Glutamatergic neuron (in vitro differentiated cells): ENCODE results near the gene MTMR10. TPM values are rescaled to one million over a fixed set of nuclear protein-coding genes. Genes with fewer than 3 reads are reported as not detected.

ENCODE experiments used
- DNase-seq: peaks from one replicate; pipeline ENCODE4 v3.0.0; 2022
- H3K27ac Mint-ChIP-seq: one replicate; pipeline ENCODE4 v1.8.0; 2020; ENCODE audit warnings: mild to moderate bottlenecking, mixed read lengths, inconsistent platforms; ENCODE audit not compliant: unreplicated experiment
- H3K27me3 Mint-ChIP-seq: one replicate; pipeline ENCODE4 v1.8.0; 2020; ENCODE audit warnings: mild to moderate bottlenecking, moderate library complexity, mixed read lengths, inconsistent platforms; ENCODE audit not compliant: unreplicated experiment
- H3K36me3 Mint-ChIP-seq: one replicate; pipeline ENCODE4 v1.8.0; 2020; ENCODE audit warnings: mild to moderate bottlenecking, mixed read lengths, inconsistent platforms; ENCODE audit not compliant: unreplicated experiment
- H3K4me1 Mint-ChIP-seq: one replicate; pipeline ENCODE4 v1.8.0; 2020; ENCODE audit warnings: mild to moderate bottlenecking, low read depth, mixed read lengths, inconsistent platforms; ENCODE audit not compliant: unreplicated experiment
- H3K4me3 Mint-ChIP-seq: one replicate; pipeline ENCODE4 v1.8.0; 2020; ENCODE audit warnings: mild to moderate bottlenecking, mixed read lengths, inconsistent platforms; ENCODE audit not compliant: unreplicated experiment
- H3K9me3 Mint-ChIP-seq: one replicate; pipeline ENCODE4 v1.8.0; 2020; ENCODE audit warnings: mild to moderate bottlenecking, moderate library complexity, mixed read lengths, inconsistent platforms; ENCODE audit not compliant: unreplicated experiment
- CTCF ChIP-seq: fragments of 200-600 bp; sonication (generic); IDR thresholded peaks from one replicate; pipeline ENCODE4 v1.5.0; 2021; ENCODE audit not compliant: partially characterized antibody, unreplicated experiment
- total RNA-seq: library from RNA; stranded (reverse); fragmentation: NEBNext Ultra II Directional; extraction: Animal tissue kit (Norgen Biotek cat#: 25700); gene quantifications from one replicate; pipeline ENCODE4 v1.2.1, GENCODE V29; 2021; ENCODE audit not compliant: unreplicated experiment

The MTMR10 gene
- total RNA-seq, 1 donor from 2014 or later, result 17.1 TPM

DNA sequence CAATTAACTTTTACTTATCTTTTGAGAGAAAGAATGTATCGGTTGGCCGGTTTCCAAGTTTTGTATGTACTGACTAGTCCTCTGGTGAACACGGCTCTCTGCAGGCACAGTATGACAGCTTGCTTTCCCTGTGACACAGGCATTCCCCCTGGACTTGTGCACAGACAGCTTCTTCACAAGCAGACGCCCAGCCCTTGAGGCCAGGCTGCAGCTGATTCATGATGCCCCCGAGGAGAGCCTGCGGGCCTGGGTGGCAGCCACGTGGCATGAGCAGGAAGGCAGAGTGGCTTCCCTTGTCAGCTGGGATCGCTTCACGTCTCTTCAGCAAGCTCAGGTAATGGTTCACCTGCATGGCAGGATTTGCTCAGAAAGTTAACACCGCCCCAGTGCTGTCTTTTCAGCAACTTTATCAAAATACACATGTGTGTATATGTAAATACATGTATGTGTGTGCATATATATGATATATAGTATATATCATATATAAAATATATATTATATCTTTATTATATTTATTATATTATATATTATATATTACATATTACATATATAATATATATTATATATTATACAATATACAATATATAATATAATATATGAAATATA lies 62.3 kb downstream of the MTMR10 start:
- Mint-ChIP-seq H3K4me1 (peaks cover 26% of the 10 kb centered on the region), H3K4me3 (peak overlapping the region; percentile 16), H3K36me3 (no peaks in the 10 kb centered on the region), H3K27ac (peak overlapping the region; percentile 91), H3K27me3 (peaks cover 8% of the 10 kb centered on the region), H3K9me3 (peaks cover 5% of the 10 kb centered on the region)
- TF ChIP-seq CTCF, result no peak
- peak; percentile 81 for DNase-seq

GRCh38 chr15:30928076-30928475 lies 63.4 kb downstream of the MTMR10 start:
- H3K27ac Mint-ChIP-seq, result peak overlapping the region; percentile 64
- H3K36me3 Mint-ChIP-seq, result no peaks in the 10 kb centered on the region
- peaks cover 34% of the 10 kb centered on the region for H3K4me1 Mint-ChIP-seq
- peaks cover 5% of the 10 kb centered on the region for H3K9me3 Mint-ChIP-seq
- DNase-seq, result no peak
- H3K4me3 Mint-ChIP-seq, result no peak overlapping the region
- peaks cover 10% of the 10 kb centered on the region for H3K27me3 Mint-ChIP-seq
- no peak for TF ChIP-seq CTCF

GRCh38 chr15:30927148-30927761 lies 64.2 kb downstream of the MTMR10 start:
- TF ChIP-seq CTCF, result no peak
- H3K9me3 Mint-ChIP-seq, result peaks cover 5% of the 10 kb centered on the region
- H3K4me3 Mint-ChIP-seq, result no peak overlapping the region
- H3K4me1 Mint-ChIP-seq, result peaks cover 42% of the 10 kb centered on the region
- no peak overlapping the region for H3K27ac Mint-ChIP-seq
- DNase-seq, result no peak
- no peaks in the 10 kb centered on the region for H3K36me3 Mint-ChIP-seq
- H3K27me3 Mint-ChIP-seq, result peaks cover 10% of the 10 kb centered on the region

DNA sequence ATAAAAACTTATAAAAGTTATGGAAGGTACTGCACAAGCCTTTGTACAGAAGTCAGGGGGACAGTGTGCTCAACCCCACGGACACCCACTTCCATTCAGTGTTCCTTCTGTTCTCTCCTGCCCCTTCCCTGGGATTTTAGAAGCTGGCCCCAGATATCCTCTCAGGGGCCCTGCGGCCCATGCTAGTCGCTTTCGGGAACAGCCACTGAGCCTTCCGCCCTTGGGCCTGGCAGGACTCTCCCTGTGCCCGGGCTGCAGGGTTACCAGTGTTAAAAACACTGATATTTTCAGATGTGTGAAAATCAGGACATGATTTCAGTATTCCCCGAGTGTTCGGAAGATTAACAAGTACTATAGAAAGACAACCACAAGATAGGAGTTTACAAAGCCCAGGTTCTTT lies 65.3 kb downstream of the MTMR10 start:
- peaks cover 5% of the 10 kb centered on the region for H3K9me3 Mint-ChIP-seq
- no peak for TF ChIP-seq CTCF
- H3K27ac Mint-ChIP-seq, result no peak overlapping the region
- no peak for DNase-seq
- peaks cover 10% of the 10 kb centered on the region for H3K27me3 Mint-ChIP-seq
- peaks cover 49% of the 10 kb centered on the region for H3K4me1 Mint-ChIP-seq
- H3K4me3 Mint-ChIP-seq, result no peak overlapping the region
- H3K36me3 Mint-ChIP-seq, result no peaks in the 10 kb centered on the region

DNA sequence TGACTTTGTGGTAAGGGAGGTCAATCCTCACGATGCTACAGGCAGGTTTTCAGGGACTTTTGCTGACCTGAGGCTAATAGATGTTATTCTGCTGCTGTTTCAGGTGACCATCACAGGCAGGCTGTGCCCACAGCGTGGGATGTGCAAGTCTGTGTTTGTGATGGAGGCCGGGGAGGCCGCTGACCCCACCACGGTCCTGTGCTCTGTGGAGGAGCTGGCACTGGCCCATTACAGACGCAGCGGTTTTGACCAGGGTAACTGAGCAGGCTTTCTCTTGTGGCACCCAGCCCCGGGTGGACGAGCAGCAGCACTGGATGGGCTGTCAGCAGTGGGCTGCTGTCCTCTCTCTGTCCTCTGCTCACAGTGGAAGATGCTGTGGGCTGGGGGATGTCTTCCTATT lies 65.7 kb downstream of the MTMR10 start:
- TF ChIP-seq CTCF, result no peak
- H3K27me3 Mint-ChIP-seq, result peaks cover 10% of the 10 kb centered on the region
- no peaks in the 10 kb centered on the region for H3K36me3 Mint-ChIP-seq
- peaks cover 49% of the 10 kb centered on the region for H3K4me1 Mint-ChIP-seq
- H3K4me3 Mint-ChIP-seq, result no peak overlapping the region
- peaks cover 5% of the 10 kb centered on the region for H3K9me3 Mint-ChIP-seq
- DNase-seq, result no peak
- H3K27ac Mint-ChIP-seq, result no peak overlapping the region
